Lung (tissue), 12 donors: Measurements from ENCODE around the gene TTYH3. TPM values are rescaled to one million over a fixed set of nuclear protein-coding genes. Genes with fewer than 3 reads are reported as not detected.

ENCODE experiments used
- ATAC-seq: fragments of 200-7000 bp; cut with Tn5 transposase; one replicate; pipeline ENCODE4 v1.9.1; 2020; ENCODE audit warnings: moderate number of reproducible peaks; ENCODE audit not compliant: insufficient read depth, low FRiP score
- DNase-seq, 3 donors: peaks; one replicate each; pipeline ENCODE4 v3.0.0-alpha.2; 2013 to 2017
- H3K27ac ChIP-seq, 2 donors: one replicate each; pipeline ENCODE4 v1.5.1; 2013; ENCODE audit warnings: mild to moderate bottlenecking in 2 of 2, moderate library complexity in 2 of 2, control low read depth in 1 of 2, inconsistent platforms in 1 of 2, low read depth in 1 of 2, low read length in 1 of 2
- H3K27me3 ChIP-seq, 3 donors: one replicate each; pipeline ENCODE4 v1.5.1; 2013; ENCODE audit warnings: low read length in 2 of 3; ENCODE audit not compliant: control insufficient read depth in 3 of 3, insufficient read depth in 3 of 3
- H3K36me3 ChIP-seq, 4 donors: one replicate each; pipeline ENCODE4 v1.5.1; 2013; ENCODE audit warnings: low read length in 4 of 4, mild to moderate bottlenecking in 1 of 4, moderate library complexity in 1 of 4; ENCODE audit not compliant: control insufficient read depth in 4 of 4, insufficient read depth in 4 of 4
- H3K4me1 ChIP-seq, 5 donors: one replicate each; pipeline ENCODE4 v1.5.1; 2013; ENCODE audit warnings: low read length in 5 of 5, mild to moderate bottlenecking in 2 of 5, moderate library complexity in 1 of 5; ENCODE audit not compliant: control insufficient read depth in 5 of 5, insufficient read depth in 5 of 5
- H3K4me3 ChIP-seq: one replicate; pipeline ENCODE4 v1.5.1; 2013; ENCODE audit warnings: mild to moderate bottlenecking, control low read depth, moderate library complexity
- H3K9ac ChIP-seq, 2 donors: one replicate each; pipeline ENCODE4 v1.5.1; 2013; ENCODE audit warnings: low read length in 2 of 2, control low read depth in 1 of 2; ENCODE audit not compliant: insufficient read depth in 1 of 2
- H3K9me3 ChIP-seq, 4 donors: one replicate each; pipeline ENCODE4 v1.5.1; 2013; ENCODE audit warnings: low read length in 3 of 4, mild to moderate bottlenecking in 1 of 4, moderate library complexity in 1 of 4; ENCODE audit not compliant: control insufficient read depth in 4 of 4, insufficient read depth in 3 of 4
- WGBS, 2 donors: extraction: QIAGEN DNeasy Blood & Tissue Kit; methylation state at CpG; one replicate each; pipeline ENCODE4 v1.1.7; 2013; 5-methylcytosine and 5-hydroxymethylcytosine counted together
- polyA plus RNA-seq, 2 donors: library from polyadenylated mRNA; stranded (reverse); fragments of 200-250 nt; gene quantifications; one replicate each; pipeline ENCODE4 v1.2.1, GENCODE V29; 2013
- total RNA-seq, 2 donors: library from RNA; depleted of rRNA in 1 of 2; stranded (reverse); fragments of >200 nt in 1 of 2; gene quantifications; one replicate each; pipeline ENCODE4 v1.2.1, GENCODE V29; 2014 to 2021
- TF ChIP-seq, protein P1 (sequence below): IDR thresholded peaks from 2 replicates; pipeline ENCODE4 v1.5.1; 2012; ENCODE audit warnings: mild to moderate bottlenecking; ENCODE audit errors: control extremely low read depth, extremely low read depth
- donor health status: control.
- donor health status: control.
- donor health status: Bipolar disorder and iron deficiency.
- donor health status: healthy.
- donor health status: DM: yes; HTN: yes; CAD: no.

Gene TTYH3
- total and polyA plus RNA-seq, 4 donors = 14.3 to 74.0 (median 55.8) TPM

DNA sequence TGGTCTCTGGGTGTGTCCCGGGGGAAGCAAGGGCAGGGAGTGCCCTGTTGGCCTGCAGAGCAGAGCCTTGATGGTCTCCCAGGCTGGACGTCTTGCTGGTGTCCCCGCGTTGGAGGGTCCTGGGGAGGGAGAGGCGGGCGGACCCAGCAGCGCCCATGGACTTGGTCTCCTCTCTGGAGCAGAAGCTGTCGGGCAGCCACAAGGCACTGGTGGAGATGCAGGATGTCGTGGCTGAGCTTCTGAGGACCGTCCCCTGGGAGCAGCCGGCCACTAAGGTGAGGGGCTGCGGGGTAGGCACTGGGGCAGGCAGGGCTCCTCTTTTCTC, 20.9 kb downstream of the TTYH3 start:
- ATAC-seq (no peak), DNase-seq (no peak)
- 94 to 95% methylated on average over 12 of the region's 12 CpGs for WGBS, 2 donors
- TF ChIP-seq, protein P1, sequence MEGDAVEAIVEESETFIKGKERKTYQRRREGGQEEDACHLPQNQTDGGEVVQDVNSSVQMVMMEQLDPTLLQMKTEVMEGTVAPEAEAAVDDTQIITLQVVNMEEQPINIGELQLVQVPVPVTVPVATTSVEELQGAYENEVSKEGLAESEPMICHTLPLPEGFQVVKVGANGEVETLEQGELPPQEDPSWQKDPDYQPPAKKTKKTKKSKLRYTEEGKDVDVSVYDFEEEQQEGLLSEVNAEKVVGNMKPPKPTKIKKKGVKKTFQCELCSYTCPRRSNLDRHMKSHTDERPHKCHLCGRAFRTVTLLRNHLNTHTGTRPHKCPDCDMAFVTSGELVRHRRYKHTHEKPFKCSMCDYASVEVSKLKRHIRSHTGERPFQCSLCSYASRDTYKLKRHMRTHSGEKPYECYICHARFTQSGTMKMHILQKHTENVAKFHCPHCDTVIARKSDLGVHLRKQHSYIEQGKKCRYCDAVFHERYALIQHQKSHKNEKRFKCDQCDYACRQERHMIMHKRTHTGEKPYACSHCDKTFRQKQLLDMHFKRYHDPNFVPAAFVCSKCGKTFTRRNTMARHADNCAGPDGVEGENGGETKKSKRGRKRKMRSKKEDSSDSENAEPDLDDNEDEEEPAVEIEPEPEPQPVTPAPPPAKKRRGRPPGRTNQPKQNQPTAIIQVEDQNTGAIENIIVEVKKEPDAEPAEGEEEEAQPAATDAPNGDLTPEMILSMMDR = no peak
- no peaks in the 10 kb centered on the region for H3K4me1 ChIP-seq
- H3K9ac ChIP-seq = no peak overlapping the region
- H3K27ac ChIP-seq = no peak overlapping the region
- H3K9me3 ChIP-seq = no peaks in the 10 kb centered on the region
- no peak overlapping the region for H3K4me3 ChIP-seq
- H3K27me3 ChIP-seq = no peaks in the 10 kb centered on the region
- peaks cover 0 to 41% (median 35%) of the 10 kb centered on the region in 4 donors for H3K36me3 ChIP-seq

DNA sequence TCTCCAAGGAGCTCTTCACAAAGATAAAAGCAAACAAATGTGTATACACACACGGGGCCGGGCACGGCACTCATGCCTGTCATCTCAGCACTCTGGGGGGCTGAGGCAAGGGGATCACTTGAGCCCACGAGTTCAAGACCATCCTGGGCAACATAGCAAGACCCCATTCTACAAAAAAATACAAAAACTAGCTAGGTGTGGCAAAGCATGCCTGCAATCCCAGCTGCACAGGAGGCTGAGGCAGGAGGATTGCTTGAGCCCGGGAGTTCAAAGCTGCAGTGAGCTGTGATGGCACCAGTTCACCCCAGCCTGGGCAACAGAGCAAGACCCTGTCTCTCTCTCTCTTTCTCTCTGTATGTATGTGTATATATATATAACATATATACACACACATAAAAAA, 22.3 kb downstream of the TTYH3 start:
- no peaks in the 10 kb centered on the region for H3K9me3 ChIP-seq
- no peak overlapping the region for H3K4me3 ChIP-seq
- TF ChIP-seq, protein P1 = no peak
- DNase-seq (no peak), ATAC-seq (no peak)
- H3K27me3 ChIP-seq = no peaks in the 10 kb centered on the region
- peaks cover 0 to 44% (median 30%) of the 10 kb centered on the region in 4 donors for H3K36me3 ChIP-seq
- no peak overlapping the region for H3K27ac ChIP-seq
- H3K9ac ChIP-seq = no peak overlapping the region
- 64 to 75% methylated on average over 5 of the region's 5 CpGs for WGBS, 2 donors
- H3K4me1 ChIP-seq = no peaks in the 10 kb centered on the region

DNA sequence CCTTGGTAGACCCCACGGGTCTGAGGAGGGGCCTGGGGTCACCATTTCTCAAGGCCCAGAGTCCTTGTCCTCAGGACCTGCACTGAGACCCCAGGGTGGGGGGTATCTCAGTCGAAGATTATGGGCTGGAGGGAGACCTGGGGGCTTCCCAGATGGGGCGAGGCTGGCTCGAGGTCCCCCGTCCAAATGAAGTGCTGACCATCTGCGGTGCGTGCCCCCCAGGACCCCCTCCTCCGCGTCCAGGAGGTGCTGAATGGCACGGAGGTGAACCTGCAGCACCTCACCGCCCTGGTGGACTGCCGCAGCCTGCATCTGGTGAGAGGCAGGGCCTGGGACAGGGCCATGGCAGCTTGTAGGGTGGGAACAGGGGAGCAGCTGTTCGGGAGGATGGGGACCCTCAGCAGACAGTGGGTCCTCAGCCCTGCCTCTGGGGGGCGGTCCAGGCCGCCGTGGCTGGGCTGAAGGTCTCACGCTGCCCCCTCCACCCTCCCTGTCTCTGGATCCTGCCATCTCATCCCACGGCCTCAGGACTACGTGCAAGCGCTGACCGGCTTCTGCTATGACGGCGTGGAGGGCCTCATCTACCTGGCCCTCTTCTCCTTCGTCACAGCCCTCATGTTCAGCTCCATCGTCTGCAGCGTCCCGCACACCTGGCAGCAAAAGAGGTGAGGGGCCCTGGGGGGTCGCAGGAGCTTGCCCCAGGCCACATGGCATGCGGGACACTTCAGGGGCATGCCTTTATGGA, 24.3 kb downstream of the TTYH3 start:
- no peak for DNase-seq
- no peak overlapping the region for H3K4me3 ChIP-seq
- no peaks in the 10 kb centered on the region for H3K9me3 ChIP-seq
- TF ChIP-seq, protein P1 = no peak
- H3K27me3 ChIP-seq = no peaks in the 10 kb centered on the region
- peaks cover 0 to 50% (median 30%) of the 10 kb centered on the region in 4 donors for H3K36me3 ChIP-seq
- no peak for ATAC-seq
- H3K9ac ChIP-seq = no peak overlapping the region
- H3K27ac ChIP-seq = no peak overlapping the region
- 94% methylated on average over 29 of the region's 29 CpGs for WGBS, 2 donors
- no peaks in the 10 kb centered on the region for H3K4me1 ChIP-seq

DNA sequence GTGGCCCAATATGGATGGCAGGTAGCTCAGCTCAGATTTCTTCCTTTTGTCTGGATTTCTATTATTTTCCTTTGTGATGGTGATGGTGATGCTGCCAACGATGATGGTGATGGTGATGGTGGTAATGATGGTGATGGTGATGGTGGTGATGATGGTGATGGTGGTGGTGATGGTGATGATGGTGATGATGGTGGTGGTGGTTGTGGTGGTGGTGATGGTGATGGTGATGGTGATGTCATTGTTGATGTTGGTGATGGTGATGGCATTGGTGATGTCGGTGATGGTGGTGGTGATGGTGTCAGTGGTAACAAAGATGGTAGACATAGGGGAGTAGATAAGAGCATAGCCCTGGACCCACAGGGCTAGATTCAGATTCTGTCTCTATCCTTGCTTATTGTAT, 25.4 kb downstream of the TTYH3 start:
- no peak for DNase-seq
- TF ChIP-seq, protein P1 = no peak
- Histone ChIP-seq H3K9me3 (no peaks in the 10 kb centered on the region), H3K27me3 (no peaks in the 10 kb centered on the region), H3K4me3 (no peak overlapping the region), H3K9ac (no peak overlapping the region), H3K27ac (no peak overlapping the region), H3K4me1 (no peaks in the 10 kb centered on the region), H3K36me3 (peaks cover 0 to 53% (median 26%) of the 10 kb centered on the region in 4 donors)
- no peak for ATAC-seq
- WGBS, 2 donors = 48 to 61% methylated on average over 2 of the region's 2 CpGs
